B cell (primary cell): ENCODE results near the gene CCDC43. TPM values are rescaled to one million over a fixed set of nuclear protein-coding genes. Genes with fewer than 3 reads are reported as not detected.
A peak's percentile ranks its signal among the peaks of the same experiment; 100 is the strongest.

ENCODE experiments used
- ATAC-seq: fragments of 200-7000 bp; cut with Tn5 transposase; one replicate; pipeline ENCODE4 v1.10.0; 2021; ENCODE audit warnings: low read depth, mild to moderate bottlenecking, moderate number of reproducible peaks, moderate library complexity
- CTCF ChIA-PET: fragments of 350-600 bp; sonication (Branson Sonifier 250); formaldehyde crosslinking; loops from one replicate; lab custom pipeline; 2021; ENCODE audit warnings: antibody characterized with exemption, inconsistent platforms; lab: Charles Lee
- POLR2A ChIA-PET: fragments of 350-600 bp; sonication (Branson Sonifier 250); formaldehyde crosslinking; loops from one replicate; lab custom pipeline; 2021; ENCODE audit warnings: antibody characterized with exemption; lab: Charles Lee
- DNase-seq: peaks from one replicate; pipeline ENCODE4 v3.0.0; 2013
- H2AFZ ChIP-seq: 2 replicates; pipeline ENCODE4 v1.6.1; 2012; ENCODE audit warnings: mild to moderate bottlenecking, low read depth, low read length; ENCODE audit not compliant: insufficient read depth, poor library complexity, severe bottlenecking
- H3K27ac ChIP-seq, 2 donors: 1 replicate in 1 of 2; 2 replicates in 1 of 2; pipeline ENCODE4 v1.5.1; 2012 to 2013; ENCODE audit warnings: low read length in 2 of 2, mild to moderate bottlenecking in 2 of 2, moderate library complexity in 1 of 2
- H3K27me3 ChIP-seq, 4 experiments: fragments of 200-600 bp in 1 of 4; sonication (generic) in 1 of 4; replicated peaks in 1 of 4; 1 replicate in 2 of 4; 2 replicates in 2 of 4; pipeline versions ENCODE4 v1.6.1 to v1.7.0; 2013 to 2016; ENCODE audit warnings: low read length in 3 of 4, mild to moderate bottlenecking in 2 of 4, mixed read lengths in 1 of 4, moderate library complexity in 1 of 4; ENCODE audit not compliant: insufficient read depth in 4 of 4, control insufficient read depth in 3 of 4; ENCODE audit errors: control extremely low read depth in 1 of 4
- H3K36me3 ChIP-seq, 2 experiments: replicated peaks in 1 of 2; 1 replicate in 1 of 2; 2 replicates in 1 of 2; pipeline versions ENCODE4 v1.6.1 to v1.7.1; 2013; ENCODE audit warnings: low read length in 1 of 2; ENCODE audit not compliant: insufficient read depth in 2 of 2, control insufficient read depth in 1 of 2; ENCODE audit errors: control extremely low read depth in 1 of 2, extremely low read depth in 1 of 2
- H3K4me1 ChIP-seq, 2 donors: fragments of 200-600 bp in 1 of 2; sonication (generic) in 1 of 2; 1 replicate in 1 of 2; 2 replicates in 1 of 2; pipeline versions ENCODE4 v1.5.1 to v1.6.1; 2013 to 2017; ENCODE audit warnings: low read length in 2 of 2; ENCODE audit not compliant: control insufficient read depth in 2 of 2, insufficient read depth in 2 of 2
- H3K4me2 ChIP-seq: replicated peaks from 2 replicates; pipeline ENCODE3; 2012; ENCODE audit warnings: mild to moderate bottlenecking, low read depth, low read length; ENCODE audit not compliant: poor library complexity, severe bottlenecking
- H3K4me3 ChIP-seq, 5 experiments: fragments of 200-600 bp in 1 of 5; sonication (generic) in 1 of 5; 1 replicate in 3 of 5; 2 replicates in 2 of 5; pipeline versions ENCODE4 v1.5.1 to v1.7.0; 2011 to 2016; ENCODE audit warnings: low read length in 4 of 5, mild to moderate bottlenecking in 4 of 5, low read depth in 2 of 5, control low read depth in 1 of 5, moderate library complexity in 1 of 5; ENCODE audit not compliant: insufficient read depth in 1 of 5; ENCODE audit errors: control extremely low read depth in 1 of 5, extremely low read depth in 1 of 5
- H3K79me2 ChIP-seq: fragments of 200-600 bp; sonication (generic); one replicate; pipeline ENCODE4 v1.6.0; 2016; ENCODE audit warnings: low read length; ENCODE audit not compliant: control insufficient read depth, insufficient read depth
- H3K9ac ChIP-seq: fragments of 200-600 bp; sonication (generic); 2 replicates; pipeline ENCODE4 v1.6.1; 2017; ENCODE audit warnings: mild to moderate bottlenecking, low read length, moderate library complexity
- H3K9me3 ChIP-seq, 3 donors: one replicate each; pipeline versions ENCODE4 v1.6.1 to v1.7.1; 2013; ENCODE audit warnings: low read length in 2 of 3; ENCODE audit not compliant: control insufficient read depth in 2 of 3, insufficient read depth in 1 of 3; ENCODE audit errors: control extremely low read depth in 1 of 3
- H4K20me1 ChIP-seq: 2 replicates; pipeline ENCODE4 v1.6.0; 2012; ENCODE audit warnings: mild to moderate bottlenecking, low read length; ENCODE audit not compliant: insufficient read depth, control insufficient read depth, poor library complexity, severe bottlenecking
- H3K27ac Mint-ChIP-seq: one replicate; pipeline ENCODE4 v1.8.0; 2021; ENCODE audit warnings: mixed read lengths
- H3K27me3 Mint-ChIP-seq: one replicate; pipeline ENCODE4 v1.8.0; 2021; ENCODE audit warnings: mixed read lengths
- H3K4me1 Mint-ChIP-seq: one replicate; pipeline ENCODE4 v1.8.0; 2021; ENCODE audit warnings: mixed read lengths
- H3K4me3 Mint-ChIP-seq: one replicate; pipeline ENCODE4 v1.8.0; 2021; ENCODE audit warnings: mixed read lengths
- H3K9me3 Mint-ChIP-seq: one replicate; pipeline ENCODE4 v1.8.0; 2022; ENCODE audit warnings: mixed read lengths; ENCODE audit not compliant: insufficient read depth
- CTCF ChIP-seq: fragments of 200-600 bp; IDR thresholded peaks from one replicate; pipeline ENCODE4 v1.8.0; 2022; ENCODE audit warnings: antibody characterized with exemption, mild to moderate bottlenecking
- EZH2 ChIP-seq: IDR thresholded peaks from 2 replicates; pipeline ENCODE4 v1.6.1; 2012; ENCODE audit warnings: borderline replicate concordance, low read depth, mild to moderate bottlenecking, moderate library complexity, low read length; ENCODE audit not compliant: insufficient read depth, poor library complexity, severe bottlenecking
- WGBS: methylation state at CpG from one replicate; pipeline ENCODE4 v1.1.5; 2013; ENCODE audit warnings: missing lambda C conversion rate; ENCODE audit not compliant: insufficient coverage; 5-methylcytosine and 5-hydroxymethylcytosine counted together
- intact Hi-C: fragments of 100-400 bp; cut with micrococcal nuclease; formaldehyde crosslinking; loops from one replicate; pipeline ENCODE4 v1.10.0; 2022
- polyA minus RNA-seq: library from RNA; depleted of rRNA, polyadenylated mRNA; stranded (reverse); fragments of >200 nt; gene quantifications from 2 replicates; pipeline ENCODE4 v1.2.3, GENCODE V29; 2012
- polyA plus RNA-seq: library from polyadenylated mRNA; depleted of rRNA; stranded (reverse); fragments of >200 nt; gene quantifications from 2 replicates; pipeline ENCODE4 v1.2.3, GENCODE V29; 2012
- total RNA-seq, 2 donors: library from RNA; stranded (reverse); fragments of 120-200 nt in 1 of 2; gene quantifications; 1 replicate in 1 of 2; 2 replicates in 1 of 2; pipeline versions ENCODE4 v1.2.3 to v1.2.4, GENCODE V29; 2013 to 2022

The CCDC43 gene
- total RNA-seq (21.9 and 22.7 TPM in 2 replicates), polyA plus RNA-seq (3.3 and 5.9 TPM in 2 replicates), polyA minus RNA-seq (4.2 and 7.4 TPM in 2 replicates)
- total RNA-seq (2013): 23.7 TPM

- no peaks in the 10 kb centered on the region for H4K20me1 ChIP-seq
- POLR2A ChIA-PET: interaction anchor here (0.5 to 2.4 kb wide), 4 partner anchors 15 to 620 kb away, joined by 3 to 10 read pairs (median 5); partner anchors contain the start of gene DBF4B
- CTCF ChIA-PET: interaction anchor here (0.9 to 1.1 kb wide), 2 partner anchors 18 to 155 kb away, joined by 3 to 6 read pairs; partner anchors contain the start of gene DBF4B
- Mint-ChIP-seq H3K27me3 (no peaks in the 10 kb centered on the region), H3K27ac (peak within 1 kb of the TSS; percentile 94), H3K9me3 (no peaks in the 10 kb centered on the region), H3K4me1 (peaks cover 23% of the 10 kb centered on the region), H3K4me3 (peak within 1 kb of the TSS; percentile 99)
- peak within 1 kb of the TSS; percentile 96 for H2AFZ ChIP-seq
- peak; percentile 100 for ATAC-seq
- peak within 1 kb of the TSS; percentile 89 for H3K4me2 ChIP-seq
- under 1% methylated on average over 43 of the region's 51 CpGs for WGBS
- DNase-seq: peak; percentile 95
- TF ChIP-seq CTCF (no peak), EZH2 (no peak)
- H3K27ac ChIP-seq: peak within 1 kb of the TSS; percentile 83 to 92
- peak within 1 kb of the TSS; percentile 93 for H3K9ac ChIP-seq
- no peaks in the 10 kb centered on the region for H3K27me3 ChIP-seq
- peaks cover 12 to 18% of the 10 kb centered on the region in 2 donors for H3K4me1 ChIP-seq
- no peaks in the 10 kb centered on the region for H3K9me3 ChIP-seq
- intact Hi-C loops: loop anchor here (1.0 kb wide), 1 partner anchor 19 kb away; the partner anchor contains the start of gene DBF4B
- peaks cover 0 to 1% of the 10 kb centered on the region in 2 experiments for H3K36me3 ChIP-seq
- peak within 1 kb of the TSS; percentile 87 to 98 (median 94) for H3K4me3 ChIP-seq
- peaks cover 35% of the 10 kb centered on the region for H3K79me2 ChIP-seq
These were observed at the start of gene CCDC43 for GRCh38 chr17:44689477-44690217. CCDC43 (minus strand) TSS chr17:44689776; CDS start chr17:44689753, 23 bp downstream.
